Upper lobe of right lung (tissue), 1 donor: ENCODE measurements around the gene SYT17. TPM values are rescaled to one million over a fixed set of nuclear protein-coding genes. Genes with fewer than 3 reads are reported as not detected.

ENCODE experiments used
- ATAC-seq: fragments of 200-7000 bp; cut with Tn5 transposase; one replicate; pipeline ENCODE4 v1.9.1; 2020; ENCODE audit warnings: mild to moderate bottlenecking, moderate library complexity
- DNase-seq: peaks from one replicate; pipeline ENCODE4 v3.0.0-alpha.2; 2020
- H3K27ac ChIP-seq: fragments of 200-600 bp; one replicate; pipeline ENCODE4 v1.8.0; 2022
- H3K27me3 ChIP-seq: fragments of 200-600 bp; one replicate; pipeline ENCODE4 v1.8.0; 2022; ENCODE audit warnings: mild to moderate bottlenecking
- H3K36me3 ChIP-seq: fragments of 200-600 bp; one replicate; pipeline ENCODE4 v1.8.0; 2022
- H3K4me1 ChIP-seq: fragments of 200-600 bp; one replicate; pipeline ENCODE4 v1.8.0; 2022
- H3K4me3 ChIP-seq: fragments of 200-600 bp; one replicate; pipeline ENCODE4 v1.8.0; 2022; ENCODE audit warnings: mild to moderate bottlenecking
- H3K9me3 ChIP-seq: fragments of 200-600 bp; one replicate; pipeline ENCODE4 v1.8.0; 2022
- intact Hi-C: fragments of 100-400 bp; cut with DNase I; formaldehyde crosslinking; loops from one replicate; pipeline ENCODE4 v1.11.0; 2022
- total RNA-seq: library from RNA; stranded (reverse); fragmentation: NEBNext Ultra II Directional; extraction: Animal tissue kit (Norgen Biotek cat#: 25700); gene quantifications from one replicate; pipeline ENCODE4 v1.2.1, GENCODE V29; 2021
- TF ChIP-seq, protein P1 (sequence below): fragments of 200-600 bp; IDR thresholded peaks from one replicate; pipeline ENCODE4 v1.8.0; 2022; ENCODE audit warnings: antibody characterized with exemption
- donor health status: DM: no; HTN: yes; CAD: no; lungs with severe emphysema.

The SYT17 gene
- total RNA-seq, 1 donor from 2014 or later: 13.7 TPM

DNA sequence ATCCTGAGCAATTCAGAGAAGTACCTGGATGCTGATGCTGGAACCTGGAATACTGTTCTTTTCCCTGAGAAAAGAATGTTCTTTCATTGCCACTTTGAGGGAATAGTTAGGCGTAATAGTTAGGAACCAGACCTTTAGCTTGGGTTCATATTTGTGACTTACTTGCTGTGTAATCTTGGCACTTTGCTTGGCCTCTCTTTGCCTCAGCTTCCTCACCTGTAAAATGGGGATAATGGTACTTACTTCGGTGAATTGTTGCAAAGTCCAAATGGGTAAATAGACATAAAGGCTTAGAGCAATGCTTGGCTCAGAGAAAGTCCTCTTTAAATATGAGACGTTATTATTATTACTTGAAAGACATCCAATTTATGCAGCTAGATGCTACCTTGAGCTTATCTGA lies 62.5 kb downstream of the SYT17 start:
- H3K4me3 ChIP-seq: no peak overlapping the region
- TF ChIP-seq, protein P1, sequence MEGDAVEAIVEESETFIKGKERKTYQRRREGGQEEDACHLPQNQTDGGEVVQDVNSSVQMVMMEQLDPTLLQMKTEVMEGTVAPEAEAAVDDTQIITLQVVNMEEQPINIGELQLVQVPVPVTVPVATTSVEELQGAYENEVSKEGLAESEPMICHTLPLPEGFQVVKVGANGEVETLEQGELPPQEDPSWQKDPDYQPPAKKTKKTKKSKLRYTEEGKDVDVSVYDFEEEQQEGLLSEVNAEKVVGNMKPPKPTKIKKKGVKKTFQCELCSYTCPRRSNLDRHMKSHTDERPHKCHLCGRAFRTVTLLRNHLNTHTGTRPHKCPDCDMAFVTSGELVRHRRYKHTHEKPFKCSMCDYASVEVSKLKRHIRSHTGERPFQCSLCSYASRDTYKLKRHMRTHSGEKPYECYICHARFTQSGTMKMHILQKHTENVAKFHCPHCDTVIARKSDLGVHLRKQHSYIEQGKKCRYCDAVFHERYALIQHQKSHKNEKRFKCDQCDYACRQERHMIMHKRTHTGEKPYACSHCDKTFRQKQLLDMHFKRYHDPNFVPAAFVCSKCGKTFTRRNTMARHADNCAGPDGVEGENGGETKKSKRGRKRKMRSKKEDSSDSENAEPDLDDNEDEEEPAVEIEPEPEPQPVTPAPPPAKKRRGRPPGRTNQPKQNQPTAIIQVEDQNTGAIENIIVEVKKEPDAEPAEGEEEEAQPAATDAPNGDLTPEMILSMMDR: no peak
- ATAC-seq: no peak
- no peaks in the 10 kb centered on the region for H3K27me3 ChIP-seq
- H3K4me1 ChIP-seq: no peaks in the 10 kb centered on the region
- no peaks in the 10 kb centered on the region for H3K9me3 ChIP-seq
- DNase-seq: no peak
- peaks cover 6% of the 10 kb centered on the region for H3K36me3 ChIP-seq
- intact Hi-C loops: no loop called here
- H3K27ac ChIP-seq: no peak overlapping the region

DNA sequence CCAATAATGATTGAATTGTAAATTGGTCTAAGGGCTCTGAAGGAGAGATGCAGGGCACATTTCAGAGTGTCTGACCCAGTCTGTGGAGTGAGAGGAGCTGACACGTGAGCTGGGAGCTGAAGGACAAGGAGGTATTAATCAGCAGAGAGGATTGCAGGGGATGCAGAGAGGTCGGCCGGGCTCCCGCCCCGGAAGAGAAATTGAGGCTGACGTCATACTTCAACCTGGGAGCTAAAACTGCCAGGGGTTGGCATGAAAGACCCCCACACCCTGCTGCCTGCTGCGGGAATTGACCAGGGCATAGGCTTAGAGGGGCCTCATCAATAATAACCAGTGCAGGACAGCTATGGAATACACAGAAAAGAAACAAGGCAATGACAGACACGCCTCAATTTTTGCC lies 63.8 kb downstream of the SYT17 start:
- Histone ChIP-seq H3K4me3 (no peak overlapping the region), H3K4me1 (no peaks in the 10 kb centered on the region), H3K27me3 (no peaks in the 10 kb centered on the region), H3K9me3 (no peaks in the 10 kb centered on the region), H3K27ac (no peak overlapping the region), H3K36me3 (peaks cover 4% of the 10 kb centered on the region)
- intact Hi-C loops: no loop called here
- ATAC-seq (no peak), DNase-seq (no peak)
- TF ChIP-seq, protein P1: no peak

GRCh38 chr16:19232988-19233387 lies 64.9 kb downstream of the SYT17 start:
- H3K27ac ChIP-seq: no peak overlapping the region
- ATAC-seq (no peak), DNase-seq (no peak)
- H3K9me3 ChIP-seq: no peaks in the 10 kb centered on the region
- H3K36me3 ChIP-seq: no peaks in the 10 kb centered on the region
- no peak overlapping the region for H3K4me3 ChIP-seq
- H3K4me1 ChIP-seq: no peaks in the 10 kb centered on the region
- no peaks in the 10 kb centered on the region for H3K27me3 ChIP-seq
- TF ChIP-seq, protein P1: no peak
- intact Hi-C loops: no loop called here

DNA sequence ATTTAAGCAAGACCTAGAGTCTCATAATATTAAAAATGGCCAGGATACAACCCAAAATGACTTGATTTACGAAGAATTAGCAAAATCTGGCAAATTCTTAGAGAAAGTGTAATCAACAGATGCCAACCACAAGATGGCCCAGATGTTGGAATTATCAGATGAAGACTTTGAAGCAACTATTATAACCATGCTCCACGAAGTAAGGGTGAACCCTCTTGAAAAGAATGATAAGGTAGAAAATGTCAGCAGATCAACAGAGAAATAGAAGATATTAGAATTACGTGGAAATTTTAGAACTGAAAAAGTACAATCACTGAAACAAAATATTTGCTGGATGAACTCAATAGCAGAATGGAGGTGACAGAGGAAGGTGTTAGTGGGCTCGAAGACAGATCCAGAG lies 67.4 kb downstream of the SYT17 start:
- H3K27ac ChIP-seq: no peak overlapping the region
- H3K4me1 ChIP-seq: no peaks in the 10 kb centered on the region
- TF ChIP-seq, protein P1: no peak
- no peak overlapping the region for H3K4me3 ChIP-seq
- no peaks in the 10 kb centered on the region for H3K36me3 ChIP-seq
- DNase-seq (no peak), ATAC-seq (no peak)
- H3K27me3 ChIP-seq: no peaks in the 10 kb centered on the region
- intact Hi-C loops: no loop called here
- H3K9me3 ChIP-seq: no peaks in the 10 kb centered on the region

DNA sequence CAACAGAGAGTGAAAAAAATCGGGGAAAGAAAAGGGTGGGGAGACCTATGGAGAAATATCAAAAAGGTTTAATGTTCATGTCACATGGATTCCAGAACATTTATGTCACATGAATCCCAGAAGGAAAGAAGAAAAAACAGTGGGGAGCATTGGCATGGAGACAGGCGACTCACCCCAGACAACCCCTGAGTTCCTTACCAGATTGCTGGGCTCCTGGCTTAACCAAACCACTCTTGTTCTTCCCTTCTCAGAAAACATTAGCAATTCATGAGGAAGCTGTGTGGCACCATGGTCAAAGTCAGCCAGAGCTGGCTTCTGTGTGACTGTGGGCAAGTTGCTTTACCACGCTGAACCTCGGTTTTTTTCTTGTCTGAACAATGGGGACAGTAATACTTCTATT lies 67.8 kb downstream of the SYT17 start:
- Histone ChIP-seq H3K9me3 (no peaks in the 10 kb centered on the region), H3K27me3 (no peaks in the 10 kb centered on the region), H3K4me1 (no peaks in the 10 kb centered on the region), H3K36me3 (no peaks in the 10 kb centered on the region), H3K27ac (no peak overlapping the region), H3K4me3 (no peak overlapping the region)
- DNase-seq (no peak), ATAC-seq (no peak)
- intact Hi-C loops: no loop called here
- TF ChIP-seq, protein P1: no peak

- TF ChIP-seq, protein P1: no peak
- ATAC-seq (peak; percentile 55), DNase-seq (no peak)
- Histone ChIP-seq H3K27ac (no peak overlapping the region), H3K36me3 (no peaks in the 10 kb centered on the region), H3K9me3 (no peaks in the 10 kb centered on the region), H3K27me3 (no peaks in the 10 kb centered on the region), H3K4me1 (no peaks in the 10 kb centered on the region), H3K4me3 (no peak overlapping the region)
- intact Hi-C loops: no loop called here
Measured at GRCh38 chr16:19236561-19237209, 68.6 kb downstream of the SYT17 start.
